ENCODE results near the gene SLFN14.
A peak's percentile ranks its signal among the peaks of the same experiment; 100 is the strongest.
"Not testable (repeated sequence)": the region's sequence is repeated elsewhere in the genome, so short reads cannot be mapped to it uniquely, and the experiment has no call there.

SLFN14 gene

DNA sequence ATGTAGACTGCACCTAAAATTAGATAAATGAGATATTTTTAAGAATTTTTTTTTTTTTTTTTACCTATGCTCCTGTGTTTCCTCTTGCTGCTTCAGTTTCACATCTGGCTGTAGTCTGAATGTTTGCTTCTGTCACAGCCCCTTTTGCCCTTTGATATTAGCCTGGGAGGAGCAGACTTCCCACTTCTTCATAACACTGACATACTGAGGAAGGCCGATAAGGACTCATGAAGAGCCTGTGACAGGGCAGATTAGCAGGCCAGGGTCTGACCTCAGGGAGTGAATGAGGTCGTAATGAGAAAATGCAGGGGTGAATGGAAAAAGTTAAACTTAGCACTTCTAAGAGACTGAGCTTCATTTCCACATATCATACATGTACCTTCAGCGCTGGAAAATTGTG is at the start of gene SLFN14:
TSS of gene SLFN14 (minus strand) at position 117 of the 400 bp plus-strand sequence. CDS start 2,757 bp downstream, outside the sequence.
- peak; percentile 72 for DNase-seq

DNA sequence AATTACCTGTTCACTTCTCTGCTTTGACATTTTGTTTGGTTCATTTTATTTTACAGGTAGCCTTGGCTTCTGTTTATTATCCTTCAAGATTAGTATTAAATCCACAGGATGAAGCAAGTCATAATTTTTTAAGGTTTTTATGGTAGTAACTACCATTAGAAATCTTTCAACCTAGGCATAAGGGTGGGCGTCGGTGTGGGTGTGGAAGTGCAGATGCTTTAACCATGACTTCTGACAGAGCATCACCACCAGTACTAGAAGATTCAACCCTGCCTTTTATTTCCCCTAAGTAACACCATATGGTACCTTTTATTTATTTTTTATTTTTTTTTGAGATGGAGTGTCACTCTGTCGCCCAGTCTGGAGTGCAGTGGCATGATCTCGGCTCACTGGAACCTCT is 49.2 kb upstream of the SLFN14 start:
- no peak for DNase-seq

GRCh38 chr17:35607239-35607847 is 46.7 kb upstream of the SLFN14 start:
- no peak for DNase-seq

DNA sequence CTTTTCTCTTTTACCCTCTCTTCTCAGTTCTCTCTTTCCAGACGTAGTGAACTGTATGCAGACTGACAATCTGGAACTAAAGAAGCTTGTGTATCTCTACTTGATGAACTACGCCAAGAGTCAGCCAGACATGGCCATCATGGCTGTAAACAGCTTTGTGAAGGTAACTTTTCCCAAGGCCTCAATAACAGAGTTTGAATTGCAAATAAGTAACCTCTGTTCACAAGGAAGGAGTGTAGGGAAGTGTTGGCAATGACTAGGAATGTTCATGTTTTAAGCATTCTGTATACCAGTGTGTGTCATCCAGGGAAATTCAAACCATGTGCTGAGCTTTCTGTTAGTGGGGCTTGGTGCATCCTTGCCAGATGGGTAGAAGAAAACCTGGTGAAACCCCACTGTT is 45.1 kb upstream of the SLFN14 start:
- no peak for DNase-seq

GRCh38 chr17:35603674-35604073 is 43.1 kb upstream of the SLFN14 start:
- no peak for DNase-seq

DNA sequence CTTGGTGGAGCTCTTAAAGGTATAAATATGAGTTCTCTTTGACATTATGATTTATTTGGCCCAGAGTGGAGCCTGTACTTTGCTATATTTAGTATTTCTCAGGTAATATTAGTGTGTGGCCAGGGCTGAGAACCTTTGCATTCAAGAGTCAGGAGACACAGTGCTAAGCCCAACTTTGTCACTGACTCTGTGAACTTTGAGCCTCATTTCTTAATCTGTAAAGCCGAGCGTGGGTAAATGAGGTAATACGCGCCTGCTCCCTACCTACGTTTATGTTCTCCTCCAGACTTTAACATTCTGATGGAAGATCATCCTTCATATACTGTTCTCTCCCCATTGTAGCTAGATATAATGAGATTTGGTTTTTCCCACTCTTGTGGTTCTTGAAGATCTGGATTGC is 37.0 kb upstream of the SLFN14 start:
- no peak for DNase-seq

- DNase-seq: no peak
Observed at GRCh38 chr17:35596530-35597233, 36.1 kb upstream of the SLFN14 start.

DNA sequence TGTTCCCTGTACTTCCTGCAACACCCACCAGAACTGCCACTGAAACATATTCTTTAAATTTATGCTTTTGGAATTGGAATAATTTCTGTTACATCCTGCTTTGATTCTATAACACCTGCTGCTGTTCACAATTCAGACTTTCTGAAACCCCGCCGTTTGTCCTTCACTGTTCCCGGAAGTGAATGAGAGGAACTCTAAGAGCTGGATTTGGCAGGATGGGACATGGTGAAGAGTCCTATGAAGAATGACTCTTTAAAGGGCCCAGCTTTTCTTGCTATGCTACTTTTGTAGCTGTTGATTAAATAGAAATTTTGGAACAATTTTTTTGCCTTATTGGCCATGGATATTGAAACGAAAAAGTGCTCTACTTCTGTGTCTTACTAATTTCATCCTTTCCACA is 35.5 kb upstream of the SLFN14 start:
- no peak for DNase-seq

GRCh38 chr17:35588196-35588920 is 27.7 kb upstream of the SLFN14 start:
- no peak for DNase-seq

DNA sequence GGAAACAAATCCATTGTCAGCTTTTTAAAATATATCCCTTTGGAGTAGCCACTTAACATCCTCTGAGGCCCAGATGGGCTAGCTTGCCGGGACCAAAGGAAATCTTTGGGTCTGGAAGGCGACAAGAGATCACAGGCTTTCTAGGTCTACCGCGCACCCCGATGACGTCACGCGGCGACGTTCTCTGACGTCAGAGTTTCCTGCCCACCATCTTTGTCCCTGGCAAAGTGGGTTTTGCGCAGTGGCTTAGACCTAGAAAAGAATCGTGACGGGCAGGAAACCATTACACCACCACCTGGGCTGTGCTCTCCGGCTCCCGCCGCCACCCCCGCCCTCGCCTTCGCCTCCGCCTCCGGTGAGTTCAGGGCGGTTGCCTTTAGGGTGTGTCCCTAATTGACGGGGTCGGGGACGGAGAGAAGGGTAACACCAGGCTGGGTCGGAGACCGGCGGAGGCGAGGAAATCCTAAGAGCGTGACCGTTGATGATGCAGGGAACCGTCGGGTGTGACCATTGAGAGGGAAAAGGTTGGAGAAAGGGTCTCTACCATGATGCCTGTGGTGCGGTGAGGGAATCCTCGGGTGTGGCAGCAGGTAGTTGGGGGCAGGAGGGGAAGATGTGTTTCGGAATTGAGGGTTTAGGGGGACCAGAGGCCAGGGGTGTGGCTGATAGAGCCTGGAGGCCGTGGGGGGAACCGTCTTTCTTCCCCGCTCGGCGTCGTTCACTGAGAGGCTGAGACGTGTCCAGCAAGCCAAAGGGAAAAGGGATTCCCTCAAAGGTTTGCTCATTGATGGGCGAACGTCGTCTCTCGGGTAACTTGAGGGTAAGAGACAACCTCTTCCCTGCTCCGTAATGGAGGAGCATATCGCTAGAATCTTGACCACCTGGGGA is 26.7 kb upstream of the SLFN14 start, which contains the start of gene AP2B1:
TSS of gene AP2B1 (plus strand) at position 249 of the 888 bp plus-strand sequence. CDS start 6,709 bp downstream, outside the sequence.
- peak; percentile 68 for DNase-seq

- no peak for DNase-seq
Observed at GRCh38 chr17:35586569-35587073, 26.0 kb upstream of the SLFN14 start.

GRCh38 chr17:35584061-35584460 is 23.4 kb upstream of the SLFN14 start:
- no peak for DNase-seq

DNA sequence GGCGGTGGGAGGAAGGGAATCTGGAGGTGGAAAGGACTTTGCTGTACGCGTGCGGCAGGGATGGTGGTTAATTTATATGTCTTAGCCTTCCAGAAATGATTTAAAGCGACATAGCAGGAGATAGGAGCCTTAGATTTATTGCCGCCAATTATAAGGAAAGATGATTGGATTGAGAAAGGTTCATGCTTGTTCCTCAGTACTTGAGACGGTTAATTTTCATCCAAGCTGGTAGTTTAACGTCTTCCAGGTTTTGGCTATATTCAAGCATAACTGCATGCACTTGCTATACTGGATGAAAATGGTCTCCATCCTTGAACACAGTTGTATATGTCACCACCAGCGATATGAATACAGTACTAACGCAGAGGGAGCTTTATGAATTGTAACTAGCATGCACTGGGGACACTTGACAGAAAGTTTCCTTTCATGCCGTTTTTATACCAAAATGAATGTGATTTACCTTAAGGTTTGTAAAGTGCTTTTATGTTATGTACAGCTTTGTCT is 18.4 kb upstream of the SLFN14 start:
- DNase-seq: no peak

DNA sequence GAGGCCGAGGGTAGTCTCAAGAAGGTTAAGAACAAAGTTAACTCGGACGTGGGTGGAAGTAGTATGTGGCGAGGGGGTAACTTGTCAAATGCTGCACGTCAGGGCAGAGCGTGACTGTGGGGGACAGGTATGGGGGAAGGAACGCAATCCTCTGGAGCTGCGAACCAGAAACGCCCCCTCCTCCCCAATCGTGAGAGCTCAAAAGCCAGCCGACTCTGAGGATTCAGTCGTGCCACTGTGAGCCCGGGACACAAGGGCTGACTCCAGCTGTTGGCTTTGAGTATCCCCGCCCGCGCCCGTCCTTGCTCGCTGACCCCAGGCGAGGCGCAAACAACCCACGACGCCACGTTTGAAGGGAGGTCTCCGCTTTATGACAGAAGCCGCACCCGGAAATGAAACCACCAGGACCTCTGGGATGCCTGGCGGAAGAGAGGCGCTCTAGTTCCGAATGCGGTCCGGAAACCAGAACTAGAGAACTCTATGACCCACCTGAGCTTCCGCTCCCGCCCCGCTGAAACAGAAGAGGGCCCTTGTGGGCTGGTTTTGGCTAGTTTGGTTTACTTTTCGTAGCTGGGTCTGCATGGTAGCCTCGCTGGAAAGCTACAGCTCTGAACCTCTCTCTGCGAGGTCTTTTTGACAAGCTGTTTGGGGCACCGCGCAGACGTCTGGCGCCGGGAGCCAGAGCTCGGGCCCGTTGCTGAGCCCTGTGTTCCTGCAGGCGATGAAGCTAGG is 17.7 kb upstream of the SLFN14 start, which contains the start of gene PEX12:
TSS of gene PEX12 (minus strand) at position 375 of the 732 bp plus-strand sequence. CDS start 550 bp downstream, outside the sequence.
- DNase-seq: peak; percentile 61

- no peak for DNase-seq
Observed at GRCh38 chr17:35577830-35578196, 17.2 kb upstream of the SLFN14 start.

DNA sequence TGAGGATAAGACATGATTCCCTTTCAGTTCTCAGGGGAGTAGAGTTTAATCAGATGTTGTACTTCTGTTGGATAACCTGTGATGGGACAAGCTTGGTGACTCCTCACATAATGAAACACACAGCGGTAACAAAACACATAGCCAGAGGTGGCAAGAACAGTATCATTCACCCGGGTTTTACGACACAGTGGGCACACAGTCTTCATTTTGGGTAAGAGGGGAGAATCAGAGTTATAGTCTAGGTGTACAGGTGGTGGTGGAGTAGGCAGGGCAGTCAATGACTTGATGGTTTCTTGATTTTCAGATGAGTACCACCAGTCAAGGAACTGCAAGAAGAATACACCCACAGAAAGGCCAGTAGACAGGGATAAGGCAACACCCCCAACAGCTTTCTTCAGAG is 15.1 kb upstream of the SLFN14 start:
- no peak for DNase-seq

DNA sequence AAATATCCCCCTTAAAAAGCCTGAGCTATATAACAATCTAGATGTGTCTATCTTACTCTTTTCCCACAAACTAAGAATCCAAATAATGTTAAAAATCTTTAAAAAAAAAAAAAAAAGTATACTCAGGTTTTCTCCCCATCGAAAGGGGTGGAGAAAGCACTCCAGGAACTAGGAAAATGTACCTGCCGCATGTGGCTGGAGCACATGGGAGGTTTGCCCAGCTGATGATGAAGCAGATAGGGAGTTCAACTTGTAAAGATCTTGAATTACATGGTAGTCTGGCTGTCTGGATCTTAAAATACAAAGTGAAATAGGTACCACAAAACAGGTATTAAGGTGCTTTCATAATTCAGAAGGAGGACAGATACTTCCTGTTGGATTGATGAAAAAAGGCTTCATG is 8.8 kb upstream of the SLFN14 start:
- DNase-seq: no peak

GRCh38 chr17:35568561-35568960 is 7.9 kb upstream of the SLFN14 start:
- no peak for DNase-seq

- DNase-seq: no peak
Observed at GRCh38 chr17:35566968-35567367, 6.3 kb upstream of the SLFN14 start.

DNA sequence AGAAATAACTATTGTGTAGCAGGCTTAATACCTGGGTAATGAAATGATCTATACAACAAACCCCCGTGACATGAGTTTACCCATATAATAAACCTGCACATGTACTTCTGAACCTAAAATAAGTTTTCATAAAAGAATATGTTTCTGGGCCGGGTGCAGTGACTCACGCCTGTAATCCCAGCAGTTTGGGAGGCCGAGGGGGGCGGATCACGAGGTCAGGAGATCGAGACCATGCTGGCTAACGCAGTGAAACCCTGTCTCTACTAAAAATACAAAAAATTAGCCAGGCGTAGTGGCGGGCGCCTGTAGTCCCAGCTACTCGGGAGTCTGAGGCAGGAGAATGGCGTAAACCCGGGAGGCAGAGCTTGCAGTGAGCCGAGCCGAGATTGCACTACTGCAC is 2.6 kb upstream of the SLFN14 start:
- not testable (repeated sequence) for DNase-seq

DNA sequence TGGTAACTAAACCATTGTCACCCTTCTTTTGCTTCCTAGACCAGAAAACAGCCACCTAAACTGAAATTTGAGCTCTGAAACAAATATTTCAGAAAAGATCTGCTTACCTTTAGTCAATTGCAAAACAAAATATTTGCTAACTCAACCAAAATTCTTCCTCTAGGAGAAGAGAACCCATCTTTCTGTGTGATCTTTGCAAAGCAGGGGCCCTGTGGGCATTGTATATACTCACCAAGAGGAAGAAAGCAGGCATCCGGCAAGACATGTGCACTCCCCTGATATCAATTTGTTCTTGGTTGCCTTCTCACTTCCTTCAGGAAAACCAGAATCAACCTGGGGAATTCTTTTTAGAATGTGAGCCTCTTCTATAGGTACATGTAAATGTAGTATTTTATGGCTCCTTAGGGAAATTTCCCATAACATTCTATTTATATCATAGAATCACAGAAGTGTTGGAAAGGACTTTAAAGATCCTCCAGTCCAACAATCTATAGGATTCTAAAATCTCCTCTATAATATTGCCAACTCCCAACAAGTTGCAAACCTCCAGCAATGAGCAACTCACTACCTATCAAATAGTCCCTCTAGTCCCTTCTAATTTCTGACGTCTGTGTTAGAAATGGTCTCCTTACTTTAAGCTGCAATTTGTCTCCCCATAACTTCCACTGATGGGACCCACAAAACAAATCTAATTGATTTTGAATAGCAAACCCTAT is 966 bp downstream of the SLFN14 start:
- peak; percentile 4 for DNase-seq

Data from GF-D8 (cell line).